Esophagus muscularis mucosa (tissue), 4 donors: Measurements from ENCODE around the gene HBA2. TPM values are rescaled to one million over a fixed set of nuclear protein-coding genes. Genes with fewer than 3 reads are reported as not detected.
"Not testable (repeated sequence)": the region's sequence is repeated elsewhere in the genome, so short reads cannot be mapped to it uniquely, and the experiment has no call there.

Experiments used
- DNase-seq: peaks from one replicate; pipeline ENCODE4 v3.0.0-alpha.2; 2017; ENCODE audit errors: extremely low spot score
- H3K27ac ChIP-seq, 4 donors: fragments of 200-600 bp; sonication (generic); replicated peaks in 1 of 4; 1 replicate in 3 of 4; 2 replicates in 1 of 4; pipeline ENCODE4 v1.5.1; 2016 to 2019; ENCODE audit warnings: mild to moderate bottlenecking in 1 of 4
- H3K27me3 ChIP-seq, 4 donors: fragments of 200-600 bp; sonication (generic); one replicate each; pipeline versions ENCODE4 v1.5.1 to v1.6.0; 2016 to 2019
- H3K36me3 ChIP-seq, 4 donors: fragments of 200-600 bp; sonication (generic); one replicate each; pipeline ENCODE4 v1.5.1; 2016 to 2019
- H3K4me1 ChIP-seq, 4 donors: fragments of 200-600 bp; sonication (generic); one replicate each; pipeline ENCODE4 v1.5.1; 2016 to 2019
- H3K4me3 ChIP-seq, 4 donors: fragments of 200-600 bp; sonication (generic); 1 replicate in 2 of 4; 2 replicates in 2 of 4; pipeline ENCODE4 v1.5.1; 2016 to 2019; ENCODE audit warnings: mild to moderate bottlenecking in 4 of 4, moderate library complexity in 1 of 4
- H3K9me3 ChIP-seq, 4 donors: fragments of 200-600 bp; sonication (generic); 1 replicate in 3 of 4; 2 replicates in 1 of 4; pipeline ENCODE4 v1.5.1; 2016 to 2019
- EP300 ChIP-seq: sonication (generic); formaldehyde crosslinking; IDR thresholded peaks from one replicate; pipeline ENCODE4 v1.6.1; 2017; ENCODE audit warnings: antibody characterized with exemption
- POLR2A ChIP-seq: fragments of 450-650 bp; IDR thresholded peaks from one replicate; pipeline ENCODE4 v1.6.1; 2017; ENCODE audit warnings: antibody characterized with exemption, moderate library complexity, mild to moderate bottlenecking, low read depth
- POLR2AphosphoS5 ChIP-seq, 2 donors: sonication (generic); formaldehyde crosslinking; IDR thresholded peaks; one replicate each; pipeline ENCODE4 v1.6.1; 2017; ENCODE audit warnings: antibody characterized with exemption in 2 of 2
- WGBS: methylation state at CpG from one replicate; pipeline ENCODE4 v1.1.5; 2018; 5-methylcytosine and 5-hydroxymethylcytosine counted together
- intact Hi-C: fragments of 100-400 bp; cut with DNase I; formaldehyde crosslinking; loops from one replicate; pipeline ENCODE4 v1.15.1; 2023
- total RNA-seq, 4 donors: library from RNA; depleted of rRNA; stranded (reverse); fragments of >200 nt; gene quantifications; one replicate each; pipeline versions ENCODE4 v1.1.0 to v1.2.1, GENCODE V29; 2016
- TF ChIP-seq, protein P1 (sequence below), 3 experiments: fragments of 200-600 bp in 2 of 3; fragments of 450-650 bp in 1 of 3; sonication (generic) in 2 of 3; IDR thresholded peaks; one replicate each; pipeline ENCODE4 v1.5.1; 2017 to 2019; ENCODE audit warnings: antibody characterized with exemption in 3 of 3, mild to moderate bottlenecking in 2 of 3, moderate library complexity in 1 of 3

HBA2 gene
- total RNA-seq, 4 donors from 2014 or later = 1.7 to 1,686 (median 156) TPM

DNA sequence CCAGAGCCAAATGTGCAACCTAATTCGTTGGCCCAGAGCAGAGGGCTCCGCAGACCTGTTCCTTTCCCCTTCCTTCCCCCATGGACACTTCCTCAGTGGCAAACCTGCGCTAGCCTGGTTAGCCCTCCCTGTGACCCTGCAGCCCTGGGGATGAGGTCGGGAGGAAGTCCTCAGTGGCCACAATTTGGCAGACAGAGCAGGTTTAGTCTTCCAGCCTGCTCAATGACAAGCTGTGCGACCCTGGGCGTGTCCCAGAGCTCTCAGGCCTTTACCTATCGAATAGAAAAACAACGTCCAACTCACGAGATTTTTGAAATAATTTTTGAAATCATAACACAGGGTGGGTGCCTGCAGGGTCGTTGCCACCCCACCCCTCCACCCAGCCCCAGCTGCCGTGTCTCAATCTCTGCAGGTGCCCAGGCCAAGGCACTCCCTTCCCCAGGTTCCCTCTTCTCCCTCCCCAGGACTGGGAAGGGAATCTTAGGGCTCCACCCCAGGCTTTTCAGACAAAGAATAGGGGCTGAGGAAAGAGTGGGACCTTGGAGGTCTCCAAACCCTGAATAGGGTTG, 5.5 kb upstream of the HBA2 start:
- WGBS = 15% methylated on average over 11 of the region's 11 CpGs
- no peak for DNase-seq
- H3K27me3 ChIP-seq = peaks cover 10 to 88% (median 54%) of the 10 kb centered on the region in 4 donors

DNA sequence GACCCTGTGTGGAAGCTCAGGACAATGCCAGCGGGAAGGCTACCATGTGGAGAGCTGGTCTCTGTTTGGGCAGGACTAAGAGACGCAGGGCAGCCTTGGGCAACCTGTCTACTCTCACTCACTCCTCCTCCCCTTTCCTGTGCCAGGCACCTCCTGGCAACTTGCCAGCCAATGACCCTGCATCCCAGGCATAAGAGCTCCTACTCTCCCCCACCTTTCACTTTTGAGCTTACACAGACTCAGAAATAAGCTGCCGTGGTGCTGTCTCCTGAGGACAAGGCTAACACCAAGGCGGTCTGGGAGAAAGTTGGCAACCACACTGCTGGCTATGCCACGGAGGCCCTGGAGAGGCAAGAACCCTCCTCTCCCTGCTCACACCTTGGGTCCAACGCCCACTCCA, 4.3 kb upstream of the HBA2 start:
- H3K4me1 ChIP-seq = peaks cover 19 to 21% (median 20%) of the 10 kb centered on the region in 4 donors
- no peak overlapping the region for H3K4me3 ChIP-seq
- 64% methylated on average over 6 of the region's 6 CpGs for WGBS
- no peaks in the 10 kb centered on the region for H3K9me3 ChIP-seq
- no peak for DNase-seq
- no peak overlapping the region for H3K27ac ChIP-seq
- peaks cover 10 to 79% (median 54%) of the 10 kb centered on the region in 4 donors for H3K27me3 ChIP-seq
- TF ChIP-seq EP300 = no peak
- TF ChIP-seq POLR2AphosphoS5 (IDR thresholded peaks at IDR 0.05) = no peak
- H3K36me3 ChIP-seq = no peaks in the 10 kb centered on the region
- intact Hi-C loops = no loop called here

More for the DNA sequence above, 5.5 kb upstream of the HBA2 start:
- Histone ChIP-seq H3K27ac (no peak overlapping the region), H3K36me3 (no peaks in the 10 kb centered on the region), H3K4me1 (peaks cover 19 to 21% (median 20%) of the 10 kb centered on the region in 4 donors), H3K9me3 (no peaks in the 10 kb centered on the region), H3K4me3 (no peak overlapping the region)
- no peak for TF ChIP-seq POLR2AphosphoS5 (IDR thresholded peaks at IDR 0.05)
- TF ChIP-seq, protein P1, sequence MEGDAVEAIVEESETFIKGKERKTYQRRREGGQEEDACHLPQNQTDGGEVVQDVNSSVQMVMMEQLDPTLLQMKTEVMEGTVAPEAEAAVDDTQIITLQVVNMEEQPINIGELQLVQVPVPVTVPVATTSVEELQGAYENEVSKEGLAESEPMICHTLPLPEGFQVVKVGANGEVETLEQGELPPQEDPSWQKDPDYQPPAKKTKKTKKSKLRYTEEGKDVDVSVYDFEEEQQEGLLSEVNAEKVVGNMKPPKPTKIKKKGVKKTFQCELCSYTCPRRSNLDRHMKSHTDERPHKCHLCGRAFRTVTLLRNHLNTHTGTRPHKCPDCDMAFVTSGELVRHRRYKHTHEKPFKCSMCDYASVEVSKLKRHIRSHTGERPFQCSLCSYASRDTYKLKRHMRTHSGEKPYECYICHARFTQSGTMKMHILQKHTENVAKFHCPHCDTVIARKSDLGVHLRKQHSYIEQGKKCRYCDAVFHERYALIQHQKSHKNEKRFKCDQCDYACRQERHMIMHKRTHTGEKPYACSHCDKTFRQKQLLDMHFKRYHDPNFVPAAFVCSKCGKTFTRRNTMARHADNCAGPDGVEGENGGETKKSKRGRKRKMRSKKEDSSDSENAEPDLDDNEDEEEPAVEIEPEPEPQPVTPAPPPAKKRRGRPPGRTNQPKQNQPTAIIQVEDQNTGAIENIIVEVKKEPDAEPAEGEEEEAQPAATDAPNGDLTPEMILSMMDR (IDR thresholded peaks at IDR 0.05) = no peak
- TF ChIP-seq POLR2A = no peak
- intact Hi-C loops = no loop called here

DNA sequence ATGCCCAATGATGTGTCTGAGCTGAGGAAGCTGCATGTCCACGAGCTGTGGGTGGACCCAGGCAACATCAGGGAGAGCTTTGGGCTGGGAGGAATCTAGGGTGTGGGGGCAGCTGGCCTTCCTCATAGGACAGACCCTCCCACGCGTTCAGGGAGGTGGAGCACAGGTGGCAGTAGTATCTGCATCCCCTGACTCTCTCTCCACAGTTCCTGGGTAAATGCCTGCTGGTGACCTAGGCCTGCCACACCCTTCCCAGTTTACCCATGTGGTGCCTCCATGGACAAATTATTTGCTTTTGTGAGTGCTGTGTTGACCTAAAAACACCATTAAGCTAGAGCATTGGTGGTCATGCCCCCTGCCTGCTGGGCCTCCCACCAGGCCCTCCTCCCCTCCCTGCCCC, 3.7 kb upstream of the HBA2 start:
- TF ChIP-seq POLR2AphosphoS5 (IDR thresholded peaks at IDR 0.05) (no peak), EP300 (no peak), POLR2A (no peak)
- TF ChIP-seq, protein P1 (IDR thresholded peaks at IDR 0.05) = no peak
- no peaks in the 10 kb centered on the region for H3K36me3 ChIP-seq
- H3K9me3 ChIP-seq = no peaks in the 10 kb centered on the region
- no peak overlapping the region for H3K27ac ChIP-seq
- H3K4me3 ChIP-seq = no peak overlapping the region
- H3K27me3 ChIP-seq = peaks cover 10 to 82% (median 54%) of the 10 kb centered on the region in 4 donors
- intact Hi-C loops = no loop called here
- no peak for DNase-seq
- peaks cover 19 to 21% (median 20%) of the 10 kb centered on the region in 4 donors for H3K4me1 ChIP-seq
- WGBS = no CpG with 5 or more reads among the region's 3 CpGs

DNA sequence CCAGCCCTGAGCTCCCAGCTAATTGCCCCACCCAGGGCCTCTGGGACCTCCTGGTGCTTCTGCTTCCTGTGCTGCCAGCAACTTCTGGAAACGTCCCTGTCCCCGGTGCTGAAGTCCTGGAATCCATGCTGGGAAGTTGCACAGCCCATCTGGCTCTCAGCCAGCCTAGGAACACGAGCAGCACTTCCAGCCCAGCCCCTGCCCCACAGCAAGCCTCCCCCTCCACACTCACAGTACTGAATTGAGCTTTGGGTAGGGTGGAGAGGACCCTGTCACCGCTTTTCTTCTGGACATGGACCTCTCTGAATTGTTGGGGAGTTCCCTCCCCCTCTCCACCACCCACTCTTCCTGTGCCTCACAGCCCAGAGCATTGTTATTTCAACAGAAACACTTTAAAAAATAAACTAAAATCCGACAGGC, 2.6 kb upstream of the HBA2 start:
- H3K27me3 ChIP-seq = peaks cover 10 to 89% (median 55%) of the 10 kb centered on the region in 4 donors
- H3K4me3 ChIP-seq, DNase-seq, H3K36me3 ChIP-seq, H3K27ac ChIP-seq, intact Hi-C loops, H3K9me3 ChIP-seq: not testable (repeated sequence)
- 3% methylated on average over 5 of the region's 5 CpGs for WGBS
- peaks cover 17 to 19% (median 17%) of the 10 kb centered on the region in 4 donors for H3K4me1 ChIP-seq

DNA sequence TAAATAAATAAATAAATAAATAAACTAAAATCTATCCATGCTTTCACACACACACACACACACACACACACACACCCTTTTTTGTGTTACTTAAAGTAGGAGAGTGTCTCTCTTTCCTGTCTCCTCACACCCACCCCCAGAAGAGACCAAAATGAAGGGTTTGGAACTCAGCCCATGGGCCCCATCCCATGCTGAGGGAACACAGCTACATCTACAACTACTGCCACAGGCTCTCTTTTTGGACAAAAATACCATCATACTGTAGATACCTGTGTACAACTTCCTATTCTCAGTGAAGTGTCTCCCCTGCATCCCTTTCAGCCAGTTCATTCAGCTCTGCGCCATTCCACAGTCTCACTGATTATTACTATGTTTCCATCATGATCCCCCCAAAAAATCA, 1.9 kb upstream of the HBA2 start:
- no peak for DNase-seq
- TF ChIP-seq POLR2A (no peak), EP300 (no peak), POLR2AphosphoS5 (IDR thresholded peaks at IDR 0.05) (no peak)
- TF ChIP-seq, protein P1 (IDR thresholded peaks at IDR 0.05) = no peak
- intact Hi-C loops = no loop called here
- peaks cover 10 to 12% (median 11%) of the 10 kb centered on the region in 4 donors for H3K4me1 ChIP-seq
- H3K27me3 ChIP-seq = peaks cover 13 to 89% (median 53%) of the 10 kb centered on the region in 4 donors
- no peak overlapping the region for H3K27ac ChIP-seq
- H3K36me3 ChIP-seq = no peaks in the 10 kb centered on the region
- 91% methylated on average over 1 of the region's 1 CpG for WGBS
- no peak overlapping the region for H3K4me3 ChIP-seq
- no peaks in the 10 kb centered on the region for H3K9me3 ChIP-seq

DNA sequence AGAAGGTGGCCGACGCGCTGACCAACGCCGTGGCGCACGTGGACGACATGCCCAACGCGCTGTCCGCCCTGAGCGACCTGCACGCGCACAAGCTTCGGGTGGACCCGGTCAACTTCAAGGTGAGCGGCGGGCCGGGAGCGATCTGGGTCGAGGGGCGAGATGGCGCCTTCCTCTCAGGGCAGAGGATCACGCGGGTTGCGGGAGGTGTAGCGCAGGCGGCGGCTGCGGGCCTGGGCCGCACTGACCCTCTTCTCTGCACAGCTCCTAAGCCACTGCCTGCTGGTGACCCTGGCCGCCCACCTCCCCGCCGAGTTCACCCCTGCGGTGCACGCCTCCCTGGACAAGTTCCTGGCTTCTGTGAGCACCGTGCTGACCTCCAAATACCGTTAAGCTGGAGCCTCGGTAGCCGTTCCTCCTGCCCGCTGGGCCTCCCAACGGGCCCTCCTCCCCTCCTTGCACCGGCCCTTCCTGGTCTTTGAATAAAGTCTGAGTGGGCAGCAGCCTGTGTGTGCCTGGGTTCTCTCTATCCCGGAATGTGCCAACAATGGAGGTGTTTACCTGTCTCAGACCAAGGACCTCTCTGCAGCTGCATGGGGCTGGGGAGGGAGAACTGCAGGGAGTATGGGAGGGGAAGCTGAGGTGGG, 657 bp downstream of the HBA2 start:
- H3K9me3 ChIP-seq, H3K27ac ChIP-seq, DNase-seq, H3K4me3 ChIP-seq, H3K36me3 ChIP-seq, intact Hi-C loops: not testable (repeated sequence)
- Histone ChIP-seq H3K27me3 (peaks cover 4 to 83% (median 42%) of the 10 kb centered on the region in 4 donors), H3K4me1 (peaks cover 2 to 13% (median 10%) of the 10 kb centered on the region in 4 donors)
- no CpG with 5 or more reads among the region's 44 CpGs for WGBS

DNA sequence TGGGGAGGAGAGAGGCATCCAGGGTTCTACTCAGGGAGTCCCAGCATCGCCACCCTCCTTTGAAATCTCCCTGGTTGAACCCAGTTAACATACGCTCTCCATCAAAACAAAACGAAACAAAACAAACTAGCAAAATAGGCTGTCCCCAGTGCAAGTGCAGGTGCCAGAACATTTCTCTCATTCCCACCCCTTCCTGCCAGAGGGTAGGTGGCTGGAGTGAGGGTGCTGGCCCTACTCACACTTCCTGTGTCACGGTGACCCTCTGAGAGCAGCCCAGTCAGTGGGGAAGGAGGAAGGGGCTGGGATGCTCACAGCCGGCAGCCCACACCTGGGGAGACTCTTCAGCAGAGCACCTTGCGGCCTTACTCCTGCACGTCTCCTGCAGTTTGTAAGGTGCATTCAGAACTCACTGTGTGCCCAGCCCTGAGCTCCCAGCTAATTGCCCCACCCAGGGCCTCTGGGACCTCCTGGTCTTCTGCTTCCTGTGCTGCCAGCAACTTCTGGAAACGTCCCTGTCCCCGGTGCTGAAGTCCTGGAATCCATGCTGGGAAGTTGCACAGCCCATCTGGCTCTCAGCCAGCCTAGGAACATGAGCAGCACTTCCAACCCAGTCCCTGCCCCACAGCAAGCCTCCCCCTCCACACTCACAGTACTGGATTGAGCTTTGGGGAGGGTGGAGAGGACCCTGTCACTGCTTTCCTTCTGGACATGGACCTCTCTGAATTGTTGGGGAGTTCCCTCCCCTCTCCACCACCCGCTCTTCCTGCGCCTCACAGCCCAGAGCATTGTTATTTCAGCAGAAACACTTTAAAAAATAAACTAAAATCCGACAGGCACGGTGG, 1.5 kb downstream of the HBA2 start:
- H3K4me3 ChIP-seq, DNase-seq, H3K9me3 ChIP-seq, intact Hi-C loops, H3K36me3 ChIP-seq, H3K27ac ChIP-seq: not testable (repeated sequence)
- H3K4me1 ChIP-seq = peaks cover 2 to 13% (median 10%) of the 10 kb centered on the region in 4 donors
- WGBS = 17% methylated on average over 5 of the region's 13 CpGs
- peaks cover 4 to 83% (median 42%) of the 10 kb centered on the region in 4 donors for H3K27me3 ChIP-seq
